HT1080 (cell line): ENCODE results near the gene DTNBP1. TPM values are rescaled to one million over a fixed set of nuclear protein-coding genes. Genes with fewer than 3 reads are reported as not detected.

Experiments
- DNase-seq: peaks from one replicate; pipeline ENCODE4 v3.0.0-alpha.2; 2015; ENCODE audit warnings: low read depth
- total RNA-seq: library from RNA; depleted of rRNA; stranded (reverse); fragments of >200 nt; shearing (Covaris generic); gene quantifications from 2 replicates; pipeline ENCODE4 v1.2.3, GENCODE V29; 2014

The DTNBP1 gene
- total RNA-seq, 1 experiment from 2014 or later = 11.9 TPM

- DNase-seq = peak; percentile 97
These were observed 158.1 kb downstream of the DTNBP1 start for GRCh38 chr6:15504581-15505350.

- DNase-seq = no peak
These were observed 158.8 kb downstream of the DTNBP1 start for GRCh38 chr6:15504040-15504495.

DNA sequence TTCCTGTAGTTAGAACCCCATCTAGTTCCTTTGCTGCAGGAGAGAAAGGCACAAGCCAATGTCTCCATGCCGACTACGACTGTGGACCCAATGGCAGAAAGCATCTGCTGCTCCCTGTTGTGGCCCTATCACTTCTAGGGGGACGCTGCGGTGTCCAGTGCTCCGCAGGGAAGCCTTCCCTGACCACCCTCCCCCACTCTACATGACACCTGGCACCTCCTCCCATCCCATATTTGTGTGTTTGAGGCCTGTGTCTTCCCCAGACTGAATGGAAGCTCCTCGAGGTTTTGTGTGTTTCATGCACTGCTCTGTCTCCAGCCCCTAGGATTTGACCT lies 159.5 kb downstream of the DTNBP1 start:
- DNase-seq = no peak

DNA sequence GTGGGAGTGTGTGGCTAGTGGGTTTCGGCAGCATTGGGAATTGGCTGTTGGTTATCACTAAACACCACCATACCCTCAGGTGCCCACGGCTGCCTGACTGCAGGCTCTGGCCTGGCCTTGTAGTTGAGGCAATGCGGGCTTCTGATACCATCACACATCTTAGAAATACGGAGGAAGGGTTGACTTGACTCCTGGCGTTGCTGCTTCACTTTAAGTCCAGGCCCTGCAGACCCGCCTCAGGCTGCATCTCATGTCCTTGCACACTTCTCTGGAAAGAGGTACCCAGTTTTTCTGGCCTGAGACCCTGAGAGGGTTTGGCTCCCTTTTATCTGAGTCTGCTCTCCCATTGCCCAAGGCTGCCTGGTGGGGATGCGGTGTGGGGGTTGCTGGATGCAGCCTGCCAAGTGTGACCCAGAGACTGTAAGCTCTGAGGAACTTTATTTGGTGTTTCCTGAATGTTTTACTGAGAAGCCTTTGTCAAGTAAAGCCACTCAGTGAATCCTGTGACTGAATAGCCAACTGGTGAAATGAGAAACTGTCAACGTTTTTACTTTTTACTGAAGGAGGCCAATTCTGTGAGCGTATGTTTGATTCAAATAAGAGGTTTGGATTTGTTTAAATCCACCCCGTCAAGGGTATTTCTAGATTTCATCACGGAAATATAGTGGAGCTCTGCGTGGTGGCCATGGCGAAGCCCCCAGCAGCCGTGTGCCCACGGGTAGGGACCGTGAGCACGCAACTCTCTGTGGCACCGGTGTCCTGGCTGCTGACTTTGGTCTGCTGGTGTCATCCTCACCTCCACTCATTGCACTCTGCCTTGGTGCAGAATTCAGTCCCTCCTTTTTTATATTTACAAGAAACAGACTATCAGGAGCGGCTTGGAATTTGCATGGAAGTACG lies 160.1 kb downstream of the DTNBP1 start:
- DNase-seq = no peak

DNA sequence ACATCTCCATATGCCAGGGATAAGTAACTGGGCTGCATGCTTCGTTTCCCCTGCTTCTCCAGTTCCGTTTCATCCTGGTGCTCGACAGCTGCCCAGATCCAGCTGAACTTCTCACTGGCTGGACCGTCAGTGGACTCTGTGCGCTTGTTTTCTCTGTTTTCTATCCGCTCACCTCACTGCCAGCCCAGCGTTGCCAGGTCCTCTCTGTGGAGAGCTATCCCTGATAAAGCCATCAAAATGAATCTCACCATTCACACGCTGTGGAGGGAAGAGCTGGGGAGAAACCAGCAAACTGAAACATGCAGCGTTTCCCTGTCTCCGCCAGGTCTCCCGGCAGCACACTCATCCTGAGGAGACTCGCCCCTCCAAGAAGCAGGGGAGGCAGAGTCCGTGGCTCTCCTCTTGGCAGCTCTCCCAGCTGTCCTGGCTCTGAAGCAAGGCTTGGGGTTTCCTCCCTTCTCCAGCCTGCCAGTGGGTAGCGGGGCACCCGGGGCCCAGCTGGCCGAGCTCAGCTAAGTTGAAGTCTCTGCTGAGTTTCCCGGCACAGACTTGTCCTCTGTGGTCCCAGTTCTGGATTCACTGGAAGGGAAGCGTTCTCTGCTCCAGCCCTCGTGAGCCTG lies 160.9 kb downstream of the DTNBP1 start:
- peak; percentile 50 for DNase-seq

DNA sequence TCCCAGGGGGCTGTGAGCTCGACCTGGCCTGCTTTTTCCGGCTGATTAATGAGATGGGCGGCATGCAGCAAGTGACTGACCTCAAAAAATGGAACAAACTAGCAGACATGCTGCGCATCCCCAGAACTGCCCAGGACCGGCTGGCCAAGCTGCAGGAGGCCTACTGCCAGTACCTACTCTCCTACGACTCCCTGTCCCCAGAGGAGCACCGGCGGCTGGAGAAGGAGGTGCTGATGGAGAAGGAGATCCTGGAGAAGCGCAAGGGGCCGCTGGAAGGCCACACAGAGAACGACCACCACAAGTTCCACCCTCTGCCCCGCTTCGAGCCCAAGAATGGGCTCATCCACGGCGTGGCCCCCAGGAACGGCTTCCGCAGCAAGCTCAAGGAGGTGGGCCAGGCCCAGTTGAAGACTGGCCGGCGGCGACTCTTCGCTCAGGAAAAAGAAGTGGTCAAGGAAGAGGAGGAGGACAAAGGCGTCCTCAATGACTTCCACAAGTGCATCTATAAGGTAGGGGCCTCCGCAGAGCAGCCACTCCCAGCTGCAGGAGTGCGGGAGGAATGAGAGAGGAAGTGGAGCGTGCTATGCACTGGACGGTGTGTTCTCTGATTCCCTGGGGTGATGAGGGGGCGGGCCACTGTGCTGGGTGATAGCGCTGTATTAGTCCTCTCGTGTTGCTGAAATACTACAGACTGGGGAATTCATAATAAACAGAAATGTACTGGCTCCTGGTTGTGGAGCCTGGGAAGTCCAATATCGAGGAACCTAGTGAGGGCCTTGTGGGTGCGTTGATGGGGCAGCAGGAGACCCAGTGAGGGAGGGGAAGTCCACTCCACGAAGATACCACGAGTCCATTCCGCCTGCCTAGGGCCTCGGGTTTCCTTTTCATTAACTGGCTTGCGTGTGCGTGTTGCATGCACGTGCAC lies 161.7 kb downstream of the DTNBP1 start:
- no peak for DNase-seq

DNA sequence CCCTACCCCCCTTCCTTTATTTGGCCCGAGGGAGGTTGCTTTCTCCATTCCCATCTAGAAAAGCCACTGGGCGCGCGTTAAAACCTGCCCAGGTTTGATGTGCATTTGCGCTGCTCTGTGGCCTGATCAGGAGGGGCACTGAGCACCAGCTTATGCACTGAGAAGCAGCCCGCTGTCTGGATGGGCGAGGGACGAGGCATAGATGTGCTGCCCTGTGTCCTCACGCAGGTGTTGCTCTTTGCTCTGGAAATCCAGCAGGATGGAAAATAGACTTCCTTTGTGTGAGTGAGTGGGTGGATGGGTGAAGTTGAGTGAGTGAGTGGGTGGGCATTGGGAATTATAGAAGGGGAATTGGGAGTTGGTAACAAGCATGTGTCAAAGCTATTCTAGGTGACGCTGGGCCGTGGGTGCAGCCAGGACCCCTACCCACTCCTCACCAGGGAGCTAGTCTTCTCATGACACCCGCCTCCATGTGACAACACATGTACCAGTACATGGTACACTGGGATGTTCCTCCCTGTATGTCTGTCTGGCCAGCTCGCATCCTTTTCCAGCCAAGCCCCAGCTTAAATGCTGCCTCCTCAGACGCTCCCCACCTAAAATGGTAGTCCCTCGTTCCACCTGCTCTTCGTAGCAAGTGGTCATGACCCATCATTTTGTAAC lies 162.6 kb downstream of the DTNBP1 start:
- DNase-seq = no peak

DNA sequence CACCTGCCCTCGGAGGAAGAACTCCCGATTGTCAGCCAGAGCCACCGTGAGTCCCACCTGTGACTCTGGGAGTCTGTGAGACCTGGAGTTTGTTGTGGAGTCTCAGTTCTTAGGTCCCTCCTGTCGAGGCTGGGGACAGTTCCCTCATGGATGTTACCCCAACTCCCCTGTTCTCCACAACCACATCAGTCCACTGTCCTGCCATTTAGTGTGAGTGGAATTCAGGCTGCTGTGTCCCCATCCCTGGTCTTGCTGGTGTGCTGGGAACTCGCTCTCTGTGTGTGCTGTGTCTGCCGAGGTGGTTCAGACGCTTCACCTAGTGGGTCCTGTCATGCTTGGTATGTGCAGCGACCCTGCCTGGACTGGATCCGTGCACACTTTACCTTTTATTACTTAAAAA lies 163.2 kb downstream of the DTNBP1 start:
- no peak for DNase-seq

GRCh38 chr6:15499125-15499524 lies 163.7 kb downstream of the DTNBP1 start:
- DNase-seq = no peak

- peak; percentile 78 for DNase-seq
These were observed 164.2 kb downstream of the DTNBP1 start for GRCh38 chr6:15498640-15499039.

DNA sequence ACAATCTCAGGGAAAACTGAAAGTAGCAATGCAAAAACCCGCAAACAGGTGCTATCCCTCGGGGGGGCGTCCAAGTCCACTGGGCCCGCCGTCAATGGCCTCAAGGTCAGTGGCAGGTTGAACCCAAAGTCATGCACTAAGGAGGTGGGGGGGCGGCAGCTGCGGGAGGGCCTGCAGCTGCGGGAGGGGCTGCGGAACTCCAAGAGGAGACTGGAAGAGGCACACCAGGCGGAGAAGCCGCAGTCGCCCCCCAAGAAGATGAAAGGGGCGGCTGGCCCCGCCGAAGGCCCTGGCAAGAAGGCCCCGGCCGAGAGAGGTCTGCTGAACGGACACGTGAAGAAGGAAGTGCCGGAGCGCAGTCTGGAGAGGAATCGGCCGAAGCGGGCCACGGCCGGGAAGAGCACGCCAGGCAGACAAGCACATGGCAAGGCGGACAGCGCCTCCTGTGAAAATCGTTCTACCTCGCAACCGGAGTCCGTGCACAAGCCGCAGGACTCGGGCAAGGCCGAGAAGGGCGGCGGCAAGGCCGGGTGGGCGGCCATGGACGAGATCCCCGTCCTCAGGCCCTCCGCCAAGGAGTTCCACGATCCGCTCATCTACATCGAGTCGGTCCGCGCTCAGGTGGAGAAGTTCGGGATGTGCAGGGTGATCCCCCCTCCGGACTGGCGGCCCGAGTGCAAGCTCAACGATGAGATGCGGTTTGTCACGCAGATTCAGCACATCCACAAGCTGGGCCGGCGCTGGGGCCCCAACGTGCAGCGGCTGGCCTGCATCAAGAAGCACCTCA lies 166.3 kb downstream of the DTNBP1 start:
- DNase-seq = no peak

DNA sequence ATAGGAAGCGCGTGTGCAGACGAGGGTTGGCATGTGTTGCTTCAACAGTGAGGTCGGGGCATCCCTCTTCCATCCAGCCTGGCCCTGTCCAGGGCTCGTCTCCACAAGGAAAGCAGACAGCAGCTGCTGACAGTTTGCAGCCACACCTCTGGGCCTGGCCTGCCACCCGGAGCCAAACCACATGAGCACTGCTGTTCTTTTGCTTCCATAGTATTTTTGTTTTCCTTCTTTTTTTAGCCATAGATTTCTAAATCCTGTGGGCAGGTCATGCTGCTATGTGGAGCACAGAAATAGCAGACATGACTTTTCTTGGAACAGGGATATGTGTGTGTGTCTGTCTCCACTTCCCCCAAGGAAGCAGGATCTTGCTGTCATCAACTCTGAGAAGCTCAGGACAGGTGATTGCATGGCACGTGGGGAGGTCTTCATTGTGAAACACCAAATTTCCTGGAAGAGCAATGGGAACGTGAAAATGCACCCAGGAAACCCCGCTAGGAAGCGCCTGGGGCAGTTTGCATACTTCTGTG lies 167.4 kb downstream of the DTNBP1 start:
- DNase-seq = no peak

DNA sequence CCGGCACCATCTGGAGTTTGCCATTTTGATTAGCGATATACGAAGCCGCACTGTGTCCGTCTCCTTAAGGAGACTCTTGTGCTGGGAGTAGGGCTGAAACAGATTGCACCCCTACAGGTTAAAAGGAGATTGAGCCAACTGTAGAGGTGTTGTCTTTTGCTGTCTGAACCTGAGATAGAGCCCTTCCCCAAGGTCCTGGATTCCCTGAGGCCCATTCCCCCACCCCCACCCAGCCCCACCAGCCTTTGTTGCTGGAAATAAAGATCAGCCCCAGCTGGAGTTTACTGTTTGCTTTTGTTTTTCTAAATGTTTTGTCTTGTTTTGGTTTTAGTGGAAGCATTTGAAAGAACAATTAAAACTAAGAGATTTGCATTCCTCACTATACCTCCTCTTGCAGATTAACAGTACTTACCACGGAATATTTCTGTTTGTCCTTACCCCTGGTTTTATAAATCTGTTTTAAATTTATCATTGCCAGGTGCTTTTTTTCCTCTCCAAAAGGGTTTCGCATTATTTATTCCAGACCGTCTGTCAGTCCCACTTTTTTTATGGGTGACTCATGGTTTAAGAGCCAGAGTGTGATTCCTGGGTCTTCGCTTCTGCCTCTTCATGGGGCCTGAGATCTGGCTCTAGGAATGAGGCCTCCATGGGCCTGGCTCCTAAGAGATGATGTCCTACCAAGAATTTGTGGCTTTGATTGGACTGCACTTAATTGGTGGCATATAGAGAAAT lies 169.2 kb downstream of the DTNBP1 start:
- DNase-seq = no peak

DNA sequence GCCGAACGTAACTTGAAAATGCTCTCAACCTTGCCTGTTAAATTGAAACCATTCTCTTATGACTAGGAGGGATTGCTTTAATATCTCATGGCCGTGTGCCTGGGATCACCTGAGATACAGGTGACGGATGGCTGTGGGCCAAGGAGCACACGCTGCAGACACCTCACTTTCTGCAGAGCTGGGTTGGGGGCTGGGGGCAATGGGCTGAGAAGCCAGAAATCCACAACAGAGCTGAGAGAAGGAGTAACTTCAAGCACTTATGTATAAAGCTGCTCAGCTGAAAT lies 170.9 kb downstream of the DTNBP1 start:
- DNase-seq = no peak

DNA sequence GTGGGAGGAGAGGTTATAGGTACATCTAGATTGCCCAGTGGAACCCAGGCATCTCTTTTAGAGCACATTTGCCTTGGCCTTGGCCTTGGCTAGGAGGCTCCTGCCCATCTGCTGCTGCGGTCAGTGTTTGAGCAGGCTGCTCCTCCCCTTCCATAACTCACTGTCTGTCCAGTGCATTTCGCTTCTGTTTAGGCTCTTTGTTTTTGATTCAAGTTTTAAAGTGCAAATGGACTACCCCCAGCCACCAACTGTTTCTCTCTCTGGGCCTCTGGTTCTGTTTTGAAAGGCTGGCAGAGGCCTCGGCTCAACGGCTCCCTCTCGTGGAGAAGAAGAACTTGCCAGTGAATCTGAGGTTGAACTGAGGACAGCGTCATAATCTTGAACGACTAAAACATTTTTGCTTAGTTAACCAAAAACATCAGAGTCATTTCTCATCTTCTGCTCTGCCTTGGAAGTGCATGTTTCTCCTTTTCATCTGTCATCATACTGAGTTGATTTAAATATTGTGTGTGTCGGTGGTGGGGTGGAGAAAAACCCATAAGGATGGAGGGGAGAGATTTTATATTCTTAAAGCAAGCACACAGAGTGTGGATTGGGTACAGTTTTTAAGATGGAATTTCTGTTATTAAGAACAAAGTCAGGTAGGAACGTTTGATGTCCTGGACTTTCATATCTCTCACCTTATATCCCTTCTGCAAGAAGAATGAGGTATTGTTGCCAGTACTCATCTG lies 171.4 kb downstream of the DTNBP1 start:
- DNase-seq = peak; percentile 46

- no peak for DNase-seq
These were observed 172.4 kb downstream of the DTNBP1 start for GRCh38 chr6:15490242-15491100.

- DNase-seq = no peak
These were observed 173.4 kb downstream of the DTNBP1 start for GRCh38 chr6:15489261-15489962.
